Measurements from ENCODE around the gene CYP2W1.
"Not testable (repeated sequence)": the region's sequence is repeated elsewhere in the genome, so short reads cannot be mapped to it uniquely, and the experiment has no call there.

The CYP2W1 gene

GRCh38 chr7:997404-998395, 14.7 kb downstream of the CYP2W1 start:
- DNase-seq (ENCODE audit: low spot score): no peak

GRCh38 chr7:999149-999879, 16.3 kb downstream of the CYP2W1 start:
- no peak for DNase-seq (ENCODE audit: low spot score)

GRCh38 chr7:999941-1000935, 17.3 kb downstream of the CYP2W1 start:
- no peak for DNase-seq (ENCODE audit: low spot score)

- DNase-seq (ENCODE audit: low spot score): not testable (repeated sequence)
Observed at GRCh38 chr7:1001069-1001770, 18.2 kb downstream of the CYP2W1 start.

- not testable (repeated sequence) for DNase-seq (ENCODE audit: low spot score)
Observed at GRCh38 chr7:1002026-1002425, 19.0 kb downstream of the CYP2W1 start.

GRCh38 chr7:1002445-1002844, 19.5 kb downstream of the CYP2W1 start:
- DNase-seq (ENCODE audit: low spot score): not testable (repeated sequence)

GRCh38 chr7:1004018-1004852, 21.3 kb downstream of the CYP2W1 start:
- DNase-seq (ENCODE audit: low spot score): no peak

GRCh38 chr7:1005303-1005702, 22.3 kb downstream of the CYP2W1 start:
- no peak for DNase-seq (ENCODE audit: low spot score)

GRCh38 chr7:1007901-1008300, 24.9 kb downstream of the CYP2W1 start:
- no peak for DNase-seq (ENCODE audit: low spot score)

- no peak for DNase-seq (ENCODE audit: low spot score)
Observed at GRCh38 chr7:1008733-1009363, 25.9 kb downstream of the CYP2W1 start.

GRCh38 chr7:1009747-1010146, 26.8 kb downstream of the CYP2W1 start:
- no peak for DNase-seq (ENCODE audit: low spot score)

- DNase-seq (ENCODE audit: low spot score): no peak
Observed at GRCh38 chr7:1010226-1010625, 27.2 kb downstream of the CYP2W1 start.

- DNase-seq (ENCODE audit: low spot score): no peak
Observed at GRCh38 chr7:1011297-1012003, 28.5 kb downstream of the CYP2W1 start.

GRCh38 chr7:1012004-1012715, 29.2 kb downstream of the CYP2W1 start:
- no peak for DNase-seq (ENCODE audit: low spot score)

GRCh38 chr7:1012716-1013095, 29.7 kb downstream of the CYP2W1 start:
- DNase-seq (ENCODE audit: low spot score): no peak

- no peak for DNase-seq (ENCODE audit: low spot score)
Observed at GRCh38 chr7:1013581-1013980, 30.6 kb downstream of the CYP2W1 start.

GRCh38 chr7:1014681-1015080, 31.7 kb downstream of the CYP2W1 start:
- no peak for DNase-seq (ENCODE audit: low spot score)
